Cerebellar cortex (tissue), 1 donor: Measurements from ENCODE around the gene SEC16A.

Source experiments
- DNase-seq: peaks from one replicate; pipeline ENCODE4 v3.0.0-alpha.2; 2015; ENCODE audit warnings: low spot score

Gene SEC16A

GRCh38 chr9:136504512-136505348 lies 21.9 kb upstream of the SEC16A start:
- DNase-seq: no peak

- DNase-seq: no peak
Measured at GRCh38 chr9:136502940-136503550, 20.2 kb upstream of the SEC16A start.

GRCh38 chr9:136502196-136502595 lies 19.4 kb upstream of the SEC16A start:
- no peak for DNase-seq

- DNase-seq: no peak
Measured at GRCh38 chr9:136501686-136502085, 18.8 kb upstream of the SEC16A start.

GRCh38 chr9:136499935-136500910 lies 17.4 kb upstream of the SEC16A start:
- DNase-seq: no peak

GRCh38 chr9:136499071-136499934 lies 16.5 kb upstream of the SEC16A start:
- peak; percentile 43 for DNase-seq

- no peak for DNase-seq
Measured at GRCh38 chr9:136497916-136498695, 15.3 kb upstream of the SEC16A start.

GRCh38 chr9:136496801-136497620 lies 14.2 kb upstream of the SEC16A start:
- no peak for DNase-seq

GRCh38 chr9:136496181-136496580 lies 13.3 kb upstream of the SEC16A start:
- DNase-seq: no peak

GRCh38 chr9:136495238-136495800 lies 12.5 kb upstream of the SEC16A start:
- DNase-seq: no peak

GRCh38 chr9:136494531-136495215 lies 11.8 kb upstream of the SEC16A start:
- no peak for DNase-seq

- no peak for DNase-seq
Measured at GRCh38 chr9:136494012-136494411, 11.2 kb upstream of the SEC16A start.

GRCh38 chr9:136493567-136493971 lies 10.7 kb upstream of the SEC16A start:
- DNase-seq: peak; percentile 14

GRCh38 chr9:136492978-136493522 lies 10.2 kb upstream of the SEC16A start:
- DNase-seq: no peak

GRCh38 chr9:136489731-136490130 lies 6.9 kb upstream of the SEC16A start:
- no peak for DNase-seq

- peak; percentile 77 for DNase-seq
Measured at GRCh38 chr9:136488247-136489214, 5.7 kb upstream of the SEC16A start.

- no peak for DNase-seq
Measured at GRCh38 chr9:136487672-136488071, 4.8 kb upstream of the SEC16A start.
